LNCAP (cell line): Measurements from ENCODE around the gene STX19.

Experiments used
- TF ChIP-seq, protein P1 (sequence below): fragments of 450-650 bp; IDR thresholded peaks from 2 replicates; pipeline ENCODE4 v1.5.1; 2017; ENCODE audit warnings: mild to moderate bottlenecking

Gene STX19

DNA sequence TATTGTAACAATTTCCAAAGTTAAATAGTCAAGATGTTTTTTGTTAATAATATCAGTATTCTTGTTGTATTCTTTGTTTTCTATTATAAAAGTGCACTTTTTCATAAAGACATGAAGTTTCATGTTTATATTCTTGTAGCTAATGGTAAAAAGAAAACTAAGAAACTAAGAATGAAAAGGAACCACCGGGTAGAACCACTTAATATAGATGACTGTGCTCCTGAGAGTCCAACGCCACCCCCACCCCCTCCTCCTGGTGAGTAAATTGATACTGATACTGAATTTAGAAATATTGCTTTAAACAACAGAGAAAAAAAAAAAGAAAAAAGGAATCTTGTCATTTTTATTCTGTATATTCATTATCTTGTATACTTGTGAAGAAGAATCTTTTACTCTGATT, 20.9 kb upstream of the STX19 start:
- TF ChIP-seq, protein P1, sequence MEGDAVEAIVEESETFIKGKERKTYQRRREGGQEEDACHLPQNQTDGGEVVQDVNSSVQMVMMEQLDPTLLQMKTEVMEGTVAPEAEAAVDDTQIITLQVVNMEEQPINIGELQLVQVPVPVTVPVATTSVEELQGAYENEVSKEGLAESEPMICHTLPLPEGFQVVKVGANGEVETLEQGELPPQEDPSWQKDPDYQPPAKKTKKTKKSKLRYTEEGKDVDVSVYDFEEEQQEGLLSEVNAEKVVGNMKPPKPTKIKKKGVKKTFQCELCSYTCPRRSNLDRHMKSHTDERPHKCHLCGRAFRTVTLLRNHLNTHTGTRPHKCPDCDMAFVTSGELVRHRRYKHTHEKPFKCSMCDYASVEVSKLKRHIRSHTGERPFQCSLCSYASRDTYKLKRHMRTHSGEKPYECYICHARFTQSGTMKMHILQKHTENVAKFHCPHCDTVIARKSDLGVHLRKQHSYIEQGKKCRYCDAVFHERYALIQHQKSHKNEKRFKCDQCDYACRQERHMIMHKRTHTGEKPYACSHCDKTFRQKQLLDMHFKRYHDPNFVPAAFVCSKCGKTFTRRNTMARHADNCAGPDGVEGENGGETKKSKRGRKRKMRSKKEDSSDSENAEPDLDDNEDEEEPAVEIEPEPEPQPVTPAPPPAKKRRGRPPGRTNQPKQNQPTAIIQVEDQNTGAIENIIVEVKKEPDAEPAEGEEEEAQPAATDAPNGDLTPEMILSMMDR = no peak

DNA sequence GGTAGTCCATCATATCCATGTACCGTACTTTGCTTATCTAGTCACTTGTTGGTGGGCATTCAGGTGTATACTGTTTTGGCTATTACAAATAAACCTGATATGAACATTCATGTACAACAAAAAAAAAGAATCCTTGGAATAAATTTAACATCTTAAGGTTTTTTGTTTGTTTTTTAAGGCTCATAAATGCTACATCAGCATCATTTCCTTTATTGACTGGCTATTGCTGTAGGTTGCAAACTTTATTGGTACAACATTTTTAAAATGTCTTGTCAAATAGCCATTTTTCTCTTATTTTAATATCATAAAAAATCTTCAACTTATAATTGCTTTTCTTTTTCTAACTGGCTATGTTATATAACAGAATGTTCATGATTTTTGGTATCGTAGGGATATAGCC, 18.1 kb upstream of the STX19 start:
- TF ChIP-seq, protein P1 = no peak

DNA sequence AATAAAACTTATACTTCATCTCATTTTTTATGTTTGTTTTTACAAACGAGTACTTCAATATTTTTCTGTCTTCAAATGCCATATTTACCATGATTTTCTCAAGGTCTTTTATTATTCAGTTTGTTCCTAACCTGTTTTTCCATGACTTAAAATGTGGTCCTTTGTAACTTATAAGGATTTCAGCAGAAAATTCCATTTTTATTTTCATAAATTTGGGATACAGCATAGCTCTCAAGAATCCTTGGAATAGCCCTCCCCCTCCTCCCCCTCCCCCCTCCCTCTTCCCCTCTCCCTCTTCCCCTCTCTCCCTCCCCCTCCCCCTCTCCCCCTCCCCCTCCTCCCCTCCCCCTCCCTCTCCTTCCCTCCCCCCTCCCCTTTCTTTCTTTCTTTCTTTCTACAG, 14.9 kb upstream of the STX19 start:
- TF ChIP-seq, protein P1 = no peak

DNA sequence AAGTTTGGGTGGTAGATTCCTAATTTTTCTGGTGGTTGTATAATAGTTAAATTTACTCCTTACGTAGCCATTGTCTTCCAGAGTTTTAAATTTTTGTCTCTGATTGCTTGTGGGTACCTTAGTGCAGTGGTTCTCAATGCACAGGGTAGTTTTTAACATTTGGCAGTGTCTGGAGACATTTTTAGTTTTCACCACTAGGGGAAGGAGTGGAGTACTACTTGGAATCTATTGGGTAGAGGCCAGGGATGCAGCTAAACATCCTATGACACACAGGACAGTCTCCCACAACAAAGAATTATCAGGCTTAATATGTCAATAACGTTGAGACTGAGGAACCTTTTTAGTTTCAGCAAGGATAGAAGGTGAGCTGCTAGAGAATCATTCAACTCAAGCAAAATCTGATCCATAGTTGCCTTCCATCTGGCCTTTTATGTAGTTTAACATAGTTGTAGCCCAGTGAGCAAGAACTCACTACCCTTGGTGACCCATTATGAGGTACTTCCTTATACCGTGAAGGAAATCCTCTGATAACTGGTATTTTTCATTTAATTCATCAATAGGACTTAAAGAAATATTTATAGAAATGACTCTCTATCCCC, 8.6 kb upstream of the STX19 start:
- TF ChIP-seq, protein P1 = peak; percentile 62

DNA sequence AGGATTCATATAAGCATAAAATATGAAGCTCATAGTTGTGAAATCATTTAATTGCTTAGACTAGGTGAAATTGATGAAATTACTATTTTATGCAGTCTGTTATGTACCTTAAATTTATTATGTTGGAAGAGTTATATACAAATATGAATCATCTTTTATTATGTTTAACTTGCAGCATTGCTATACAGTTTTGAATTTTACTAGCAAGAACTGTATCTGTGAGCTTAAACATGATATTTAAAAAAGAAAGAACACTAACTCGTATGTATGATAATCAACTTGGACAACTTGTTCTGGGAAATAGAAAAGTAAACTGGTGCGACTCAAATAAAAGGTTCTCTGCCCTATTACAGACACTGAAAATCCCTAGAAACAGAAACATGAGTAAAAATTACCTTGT, 1.8 kb downstream of the STX19 start:
- TF ChIP-seq, protein P1 = no peak

DNA sequence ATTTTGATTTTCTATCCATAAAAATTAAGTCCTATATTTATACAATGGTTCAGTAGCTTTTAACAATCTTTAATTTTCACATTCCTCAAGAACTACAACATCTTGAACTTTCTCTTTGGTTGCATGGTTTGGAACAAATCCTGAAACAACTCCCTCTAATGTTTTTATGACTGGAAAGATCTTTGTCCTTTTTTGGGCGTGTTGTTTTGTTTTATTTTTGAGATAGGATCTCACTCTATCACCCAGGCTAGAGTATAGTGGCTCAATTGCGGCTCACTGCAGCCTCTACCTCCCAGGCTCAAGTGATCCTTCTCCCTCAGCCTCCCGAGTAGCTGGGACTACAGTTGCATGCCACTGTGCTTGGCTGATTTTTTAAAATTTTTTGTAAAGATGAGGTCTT, 4.0 kb downstream of the STX19 start:
- TF ChIP-seq, protein P1 = no peak

DNA sequence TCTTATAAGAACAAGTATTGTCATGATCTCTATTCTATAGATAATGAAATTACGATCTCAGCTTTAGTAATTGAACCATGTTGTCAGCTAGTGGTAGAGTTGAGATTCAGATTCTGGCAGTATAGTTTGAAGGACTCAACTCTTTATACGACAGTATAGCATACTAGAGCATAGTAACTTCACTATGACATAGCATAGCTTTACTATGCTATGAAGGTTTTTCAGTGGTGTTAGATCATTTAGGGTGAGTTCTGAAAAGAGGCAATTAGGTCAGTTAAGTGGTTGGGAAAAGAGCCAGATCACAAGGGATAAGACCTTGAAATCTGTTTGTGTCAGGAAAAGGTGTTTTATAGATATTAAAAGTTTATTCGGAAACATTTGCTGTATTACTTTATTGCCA, 8.1 kb downstream of the STX19 start:
- TF ChIP-seq, protein P1 = no peak

DNA sequence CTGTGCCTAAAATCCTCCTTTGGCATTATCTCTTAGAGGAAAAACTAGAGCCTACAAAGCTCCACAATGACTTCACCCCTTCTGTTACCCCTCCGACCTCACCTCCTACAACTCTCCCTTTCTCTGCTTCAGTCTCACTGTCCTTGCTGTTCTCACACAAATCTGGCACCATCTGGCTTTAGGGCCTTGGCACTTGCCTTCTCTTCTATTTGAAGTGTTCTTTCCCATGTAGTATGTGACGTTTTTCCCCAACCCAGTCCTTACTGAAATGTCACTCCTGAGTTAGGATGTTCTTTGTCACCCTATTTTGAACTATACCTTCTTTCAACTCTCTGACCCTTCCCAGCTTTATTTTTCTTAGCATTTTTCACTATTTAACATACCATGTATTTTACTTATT, 8.7 kb downstream of the STX19 start:
- TF ChIP-seq, protein P1 = no peak
